GM21423 (cell line): ENCODE measurements around the gene ABCC4.
"Not testable (repeated sequence)": the region's sequence is repeated elsewhere in the genome, so short reads cannot be mapped to it uniquely, and the experiment has no call there.

Source experiments
- ATAC-seq: cut with Tn5 transposase; IDR thresholded peaks from one replicate; pipeline ENCODE4 v1.9.1; 2021; ENCODE audit warnings: mild to moderate bottlenecking, moderate library complexity; ENCODE audit not compliant: unreplicated experiment

ABCC4 gene

GRCh38 chr13:95198606-95199005 is 102.6 kb downstream of the ABCC4 start:
- not testable (repeated sequence) for ATAC-seq

GRCh38 chr13:95197548-95197947 is 103.7 kb downstream of the ABCC4 start:
- ATAC-seq, result no peak

- no peak for ATAC-seq
These were observed 106.1 kb downstream of the ABCC4 start for GRCh38 chr13:95195146-95195545.

GRCh38 chr13:95193509-95194230 is 107.6 kb downstream of the ABCC4 start:
- ATAC-seq, result no peak

GRCh38 chr13:95192998-95193397 is 108.3 kb downstream of the ABCC4 start:
- no peak for ATAC-seq

- ATAC-seq, result not testable (repeated sequence)
These were observed 108.7 kb downstream of the ABCC4 start for GRCh38 chr13:95192564-95192945.

- peak; percentile 95 for ATAC-seq
These were observed 109.3 kb downstream of the ABCC4 start for GRCh38 chr13:95191821-95192563.

- no peak for ATAC-seq
These were observed 113.1 kb downstream of the ABCC4 start for GRCh38 chr13:95188128-95188527.

GRCh38 chr13:95185851-95186250 is 115.4 kb downstream of the ABCC4 start:
- ATAC-seq, result peak; percentile 47

GRCh38 chr13:95185311-95185710 is 115.9 kb downstream of the ABCC4 start:
- ATAC-seq, result no peak

- ATAC-seq, result no peak
These were observed 116.9 kb downstream of the ABCC4 start for GRCh38 chr13:95184317-95184716.

GRCh38 chr13:95182570-95183265 is 118.5 kb downstream of the ABCC4 start:
- ATAC-seq, result peak; percentile 40

GRCh38 chr13:95181586-95181985 is 119.7 kb downstream of the ABCC4 start:
- peak; percentile 61 for ATAC-seq

GRCh38 chr13:95180513-95181245 is 120.6 kb downstream of the ABCC4 start:
- no peak for ATAC-seq

- no peak for ATAC-seq
These were observed 124.5 kb downstream of the ABCC4 start for GRCh38 chr13:95176611-95177259.

- ATAC-seq, result no peak
These were observed 126.7 kb downstream of the ABCC4 start for GRCh38 chr13:95174517-95174916.

- ATAC-seq, result no peak
These were observed 133.1 kb downstream of the ABCC4 start for GRCh38 chr13:95168191-95168590.

GRCh38 chr13:95167003-95167402 is 134.2 kb downstream of the ABCC4 start:
- not testable (repeated sequence) for ATAC-seq

- ATAC-seq, result no peak
These were observed 136.4 kb downstream of the ABCC4 start for GRCh38 chr13:95164830-95165229.

GRCh38 chr13:95160112-95160906 is 140.9 kb downstream of the ABCC4 start:
- peak; percentile 51 for ATAC-seq
